ENCODE data around the gene KCTD17. TPM values are rescaled to one million over a fixed set of nuclear protein-coding genes. Genes with fewer than 3 reads are reported as not detected.

Gene KCTD17
- total and polyA plus RNA-seq, 2 of the 4 experiments (the other 2 are of a cell fraction) = 28.3 to 37.3 TPM

DNA sequence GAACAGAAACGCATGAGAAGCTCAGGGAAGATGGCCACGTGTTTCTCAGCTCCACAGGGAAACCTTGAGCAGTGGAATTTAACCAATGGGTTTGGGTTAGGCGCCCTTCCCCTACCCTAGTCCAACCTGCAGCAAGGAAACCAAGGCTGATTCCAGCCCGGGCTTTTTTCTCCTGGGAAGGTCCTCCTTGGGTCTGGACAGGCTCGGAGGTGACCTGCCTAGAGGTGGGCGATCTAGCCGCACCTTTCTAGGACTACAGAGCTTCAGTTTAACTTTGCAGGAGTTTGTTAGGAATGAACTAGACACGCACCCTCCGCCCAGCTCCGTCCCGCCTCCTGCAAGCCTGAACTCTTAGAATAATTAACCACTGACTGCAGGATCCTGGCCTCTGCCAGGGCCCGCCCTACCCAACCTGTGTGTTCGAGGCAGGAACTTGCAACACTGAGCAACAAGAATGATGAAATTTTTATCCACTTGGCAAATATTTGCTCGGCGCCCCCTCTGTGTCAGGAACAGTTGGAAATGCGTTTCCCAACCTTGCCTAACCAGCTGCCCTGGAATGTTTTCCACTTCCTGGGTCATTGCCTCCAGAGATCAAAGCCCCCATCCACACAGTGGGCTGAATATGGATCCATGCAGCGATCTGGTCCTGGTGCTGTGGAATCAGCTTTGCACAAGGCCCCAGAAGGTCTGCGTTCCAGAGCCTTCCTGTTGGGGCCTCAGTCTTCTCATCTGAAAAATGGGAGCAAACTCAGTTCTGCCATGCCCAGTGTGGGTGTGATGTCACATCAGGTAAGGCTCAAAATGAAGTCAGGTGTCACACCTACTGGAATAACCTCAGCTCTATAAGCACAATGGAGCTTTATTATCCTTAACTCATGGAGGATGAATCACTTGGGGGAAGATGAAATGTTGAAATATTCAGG lies 18.7 kb upstream of the KCTD17 start:
- ATAC-seq (ENCODE audit: low read depth) = peak; percentile 32; the same call in 1 of the 2 replicates
- no peaks in the 10 kb centered on the region; the same call in 1 of the 2 replicates for H3K4me1 ChIP-seq (ENCODE audit: control insufficient read depth, insufficient read depth, low read length)
- no peak overlapping the region for H3K4me2 ChIP-seq (ENCODE audit: low read depth, low read length)
- BruUV-seq (replicated peaks) = no TSS peak
- POLR2A ChIA-PET (ENCODE audit: unreplicated experiment) = interaction anchor here (1.2 kb wide), 1 partner anchor 12 kb away, joined by 4 read pairs; no protein-coding TSS in a partner anchor
- no peak overlapping the region for H2BK20ac ChIP-seq (ENCODE audit: low read depth, low read length)
- H3K14ac ChIP-seq (replicated peaks; ENCODE audit: low read depth, low read length) = no peak overlapping the region
- H2BK120ac ChIP-seq (ENCODE audit: low read depth, low read length) = no peak overlapping the region
- CTCF ChIA-PET = interaction anchor here (1.0 kb wide), 1 partner anchor 14 kb away, joined by 5 read pairs; no protein-coding TSS in a partner anchor
- H3K27me3 ChIP-seq (ENCODE audit: control insufficient read depth, insufficient read depth, low read length) = peaks cover 14% of the 10 kb centered on the region
- no peaks in the 10 kb centered on the region for H3K9me1 ChIP-seq (ENCODE audit: insufficient read depth, low read length)
- H3K36me3 ChIP-seq (ENCODE audit: control insufficient read depth, insufficient read depth, low read length) = peaks cover 15% of the 10 kb centered on the region
- H2AFZ ChIP-seq (replicated peaks; ENCODE audit: low read length, poor library complexity) = no peak overlapping the region
- H3K9ac ChIP-seq (ENCODE audit: low read depth, low read length) = no peak overlapping the region
- no peak overlapping the region for H2BK5ac ChIP-seq (ENCODE audit: low read depth, low read length, poor library complexity, severe bottlenecking)
- H4K20me1 ChIP-seq (ENCODE audit: insufficient read depth, low read length) = no peaks in the 10 kb centered on the region
- H3K27ac ChIP-seq (ENCODE audit: insufficient read depth, low read length) = no peak overlapping the region
- H3K79me1 ChIP-seq (ENCODE audit: low read depth in 1 of 2, low read length in 2 of 2) = no peaks in the 10 kb centered on the region
- H2AK9ac ChIP-seq (replicated peaks; ENCODE audit: low read depth, low read length, poor library complexity) = no peak overlapping the region
- no peaks in the 10 kb centered on the region for H3K9me3 ChIP-seq (ENCODE audit: control insufficient read depth, insufficient read depth, low read length)
- dilution Hi-C loops (cut with HindIII; ENCODE audit: low sequenced_read_pairs, unreplicated experiment) = no loop called here
- no CpG with 5 or more reads among the region's 18 CpGs for WGBS, 2 experiments (ENCODE audit: extremely low coverage in 2 of 2, insufficient read length in 1 of 2)
- H3K18ac ChIP-seq (ENCODE audit: low read depth, low read length) = no peak overlapping the region
- H4K8ac ChIP-seq (ENCODE audit: low read depth in 2 of 2, low read length in 2 of 2) = no peak overlapping the region
- intact Hi-C loops (cut with micrococcal nuclease) = no loop called here
- H3K4ac ChIP-seq (ENCODE audit: low read depth, low read length) = no peak overlapping the region
- no peak overlapping the region for H3K4me3 ChIP-seq (ENCODE audit: insufficient read depth, low read depth, low read length)
- no peak for TF ChIP-seq RCOR1 (IDR thresholded peaks at IDR 0.05; ENCODE audit: insufficient replicate concordance, low read length)
- TF ChIP-seq FOS (IDR thresholded peaks at IDR 0.05; ENCODE audit: low read depth, low read length) = no peak
- TF ChIP-seq MAZ (IDR thresholded peaks at IDR 0.05; ENCODE audit: borderline replicate concordance, low read depth, low read length) = no peak
- TF ChIP-seq MXI1 (IDR thresholded peaks at IDR 0.05; ENCODE audit: borderline replicate concordance, low read depth, low read length) = no peak
- TF ChIP-seq SMC3 (IDR thresholded peaks at IDR 0.05; ENCODE audit: low read depth, low read length) = no peak
- no peak for TF ChIP-seq NFE2L2 (IDR thresholded peaks at IDR 0.05; ENCODE audit: low read depth, low read length)
- TF ChIP-seq MAFK (IDR thresholded peaks at IDR 0.05; ENCODE audit: low read depth, low read length) = no peak
- TF ChIP-seq POLR2A (IDR thresholded peaks at IDR 0.05; ENCODE audit: low read depth, low read length) = no peak
- no peak for TF ChIP-seq USF2 (IDR thresholded peaks at IDR 0.05; ENCODE audit: low read depth, low read length)
- H3K23ac ChIP-seq (ENCODE audit: low read depth, low read length) = no peak overlapping the region
- H2AK5ac ChIP-seq (ENCODE audit: low read depth, low read length) = no peak overlapping the region
- H4K91ac ChIP-seq (ENCODE audit: insufficient read depth, low read depth, low read length) = 0 out of 2 replicates have a peak overlapping the region, but pooled peaks have one; percentile 0
- DNase-seq = peak; percentile 37
- in situ Hi-C loops (cut with MboI; ENCODE audit: low sequenced_read_pairs) = no loop called here
- H3K56ac ChIP-seq (ENCODE audit: extremely low read depth, insufficient read depth, low read length) = no peak overlapping the region
- H4K5ac ChIP-seq (ENCODE audit: low read depth, low read length) = no peak overlapping the region
- H2BK15ac ChIP-seq (ENCODE audit: low read depth, low read length) = no peak overlapping the region

Data from IMR-90 (cell line).